Fibroblast of the conjunctiva (primary cell): ENCODE measurements around the gene LAMB3.
"Not testable (repeated sequence)": the region's sequence is repeated elsewhere in the genome, so short reads cannot be mapped to it uniquely, and the experiment has no call there.

Experiments
- DNase-seq: peaks from one replicate; pipeline ENCODE4 v3.0.0-alpha.2; 2010; ENCODE audit warnings: low read depth

The LAMB3 gene

DNA sequence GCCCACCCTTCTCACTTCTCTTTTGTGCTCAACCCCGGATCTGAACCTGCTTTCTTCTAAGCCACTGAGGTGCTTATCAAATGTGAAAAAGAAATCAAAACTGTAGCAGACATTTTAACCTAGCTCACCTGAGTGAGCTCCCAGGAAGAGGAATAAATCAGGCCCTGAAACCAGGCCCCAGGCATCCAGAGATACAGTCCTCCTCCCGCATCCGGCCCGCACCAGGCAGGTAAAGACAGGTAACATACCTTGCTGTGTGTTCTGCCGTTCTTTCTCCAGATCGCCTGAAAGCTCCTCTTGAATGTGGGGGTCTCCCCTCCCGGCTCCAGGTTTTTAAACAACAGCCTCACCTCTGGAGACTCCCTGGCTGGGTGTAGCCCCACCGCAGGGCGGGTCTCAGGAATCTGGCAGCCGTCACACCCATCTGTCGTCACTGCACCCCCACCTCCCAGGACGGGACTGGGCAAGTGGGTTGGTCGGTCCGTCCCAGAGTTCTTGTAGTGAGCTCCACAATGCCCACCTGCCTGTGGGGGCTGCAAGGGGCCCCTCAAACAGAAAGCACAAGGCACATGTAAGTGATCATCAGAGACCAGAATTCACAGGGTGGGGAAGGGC is at the start of gene LAMB3:
Gene LAMB3, minus strand, starts transcription at position 305 of the 615 bp plus-strand sequence. CDS start 1,481 bp downstream, outside the sequence.
- DNase-seq: no peak

DNA sequence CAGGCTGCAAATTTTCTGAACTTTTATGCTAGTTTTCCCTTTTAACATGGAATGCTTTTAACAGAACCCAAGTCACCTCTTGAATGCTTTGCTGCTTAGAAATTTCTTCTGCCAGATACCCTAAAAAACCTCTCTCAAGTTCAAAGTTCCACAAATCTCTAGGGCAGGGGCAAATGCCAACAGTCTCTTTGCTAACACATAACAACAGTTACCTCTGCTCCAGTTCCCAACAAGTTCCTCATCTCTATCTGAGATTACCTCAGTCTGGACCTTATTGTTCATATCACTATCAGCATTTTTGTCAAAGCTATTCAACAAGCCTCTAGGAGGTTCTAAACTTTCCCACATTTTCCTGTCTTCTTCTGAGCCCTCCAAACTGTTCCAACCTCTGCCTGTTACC is 48.5 kb upstream of the LAMB3 start:
- DNase-seq: not testable (repeated sequence)

DNA sequence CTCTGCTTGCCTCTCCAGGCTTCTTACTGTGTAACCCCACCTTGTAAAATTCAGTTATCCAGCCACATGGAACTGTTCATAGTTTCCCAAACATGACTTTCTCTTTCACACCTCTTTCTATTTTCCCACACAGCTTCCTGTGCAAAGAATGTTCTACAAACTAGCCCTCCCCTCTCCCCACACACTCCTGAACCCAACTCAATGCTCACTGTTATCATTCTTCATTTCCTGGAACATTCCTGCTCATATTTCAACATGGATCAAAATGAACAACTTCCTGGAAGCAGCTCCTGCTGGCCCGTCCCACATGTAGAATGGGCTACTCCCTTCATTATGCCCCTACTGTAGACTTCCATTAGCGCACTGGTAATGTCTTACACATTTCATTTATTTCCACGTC is 44.9 kb upstream of the LAMB3 start:
- DNase-seq: no peak

DNA sequence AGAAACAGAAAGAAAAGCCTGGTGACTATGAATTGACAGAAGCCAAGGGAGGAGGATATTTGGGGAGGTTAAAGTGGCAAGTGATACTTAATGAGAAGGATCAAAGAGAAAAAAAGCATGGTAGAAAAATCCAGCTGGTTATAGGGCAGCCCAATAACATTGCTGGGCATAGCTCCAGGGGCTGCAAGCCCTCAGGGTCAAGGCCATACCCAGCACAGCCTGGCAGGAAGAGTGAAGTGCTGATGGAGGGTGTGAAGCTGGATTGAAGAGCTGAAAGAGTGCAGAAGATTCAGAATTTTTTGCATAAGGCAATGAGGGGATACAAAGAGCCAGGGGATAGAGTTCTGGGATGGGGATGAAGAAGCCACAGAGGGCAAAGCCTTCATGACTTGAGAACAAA is 44.4 kb upstream of the LAMB3 start:
- no peak for DNase-seq

DNA sequence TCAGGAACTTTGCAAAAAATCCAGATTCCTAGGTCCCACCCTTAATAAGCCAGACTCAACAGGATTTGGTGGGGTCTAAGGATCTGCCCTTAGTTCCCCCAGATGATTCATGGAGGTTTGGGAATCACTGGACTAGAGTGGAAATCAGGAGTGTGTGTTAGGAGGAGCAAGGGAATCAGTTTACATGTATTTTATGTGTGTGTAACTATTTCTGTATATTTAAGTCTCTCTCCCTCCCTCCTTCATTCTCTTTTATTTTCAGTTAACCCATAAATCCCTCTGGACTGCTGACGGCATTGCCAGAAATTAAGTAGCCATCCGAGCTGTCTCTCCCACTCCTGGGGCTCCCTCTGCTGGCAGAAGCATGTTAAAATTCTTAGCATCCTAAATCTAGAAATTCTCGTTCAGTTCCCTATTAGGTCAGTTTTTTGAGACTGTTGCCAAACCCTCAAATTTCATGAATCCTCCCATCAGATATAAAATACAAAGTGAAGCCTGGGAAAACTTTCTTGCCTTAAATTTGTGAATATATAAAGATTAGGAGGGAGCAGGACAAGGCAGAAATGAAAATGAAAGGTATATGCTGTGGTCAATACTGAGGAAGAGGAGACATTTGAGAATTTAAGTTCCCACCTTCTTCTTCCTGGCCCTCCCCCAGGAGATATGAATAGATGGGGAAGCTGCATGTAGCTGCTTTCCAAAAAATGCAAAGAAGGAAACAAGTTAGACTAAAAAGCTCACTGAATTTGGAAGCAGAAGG is 40.7 kb upstream of the LAMB3 start:
- DNase-seq: peak; percentile 78

DNA sequence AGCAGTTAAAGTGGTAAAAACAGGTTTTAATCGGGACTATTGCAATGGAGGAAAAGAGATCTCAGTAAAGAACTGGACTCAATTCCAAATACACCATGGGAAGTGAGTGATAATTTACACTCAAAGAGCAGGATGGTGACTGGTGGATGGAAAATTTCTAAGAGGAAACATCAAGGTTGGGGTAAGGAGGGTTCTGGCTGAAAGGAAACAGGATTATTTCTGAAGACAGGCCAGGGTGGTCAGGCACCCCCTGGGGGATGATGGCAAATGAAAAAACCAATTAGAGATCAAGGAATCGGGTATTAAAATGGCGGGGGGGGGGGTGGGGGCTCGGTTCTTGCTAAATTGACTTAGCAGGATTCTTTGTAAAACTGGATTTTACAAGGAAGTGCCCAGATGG is 40.1 kb upstream of the LAMB3 start:
- no peak for DNase-seq

DNA sequence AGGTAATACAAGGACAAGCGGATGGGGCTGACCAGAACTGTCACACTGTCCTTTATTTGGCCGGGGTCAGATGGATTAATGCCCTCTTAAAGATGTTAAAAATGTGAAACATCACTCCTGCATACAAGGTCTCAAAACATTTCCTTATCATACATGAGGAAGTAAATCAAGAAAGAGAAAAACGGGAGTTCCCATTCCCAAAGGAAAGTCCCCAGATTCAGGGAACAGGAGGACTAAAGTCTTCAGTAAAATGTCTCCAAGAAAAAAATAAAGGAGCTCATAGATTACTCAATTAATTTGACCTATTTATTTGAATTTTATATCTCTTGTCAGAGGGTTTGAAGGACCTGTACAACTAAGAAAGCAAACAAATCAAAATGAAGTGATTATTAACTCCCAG is 39.0 kb upstream of the LAMB3 start:
- no peak for DNase-seq

DNA sequence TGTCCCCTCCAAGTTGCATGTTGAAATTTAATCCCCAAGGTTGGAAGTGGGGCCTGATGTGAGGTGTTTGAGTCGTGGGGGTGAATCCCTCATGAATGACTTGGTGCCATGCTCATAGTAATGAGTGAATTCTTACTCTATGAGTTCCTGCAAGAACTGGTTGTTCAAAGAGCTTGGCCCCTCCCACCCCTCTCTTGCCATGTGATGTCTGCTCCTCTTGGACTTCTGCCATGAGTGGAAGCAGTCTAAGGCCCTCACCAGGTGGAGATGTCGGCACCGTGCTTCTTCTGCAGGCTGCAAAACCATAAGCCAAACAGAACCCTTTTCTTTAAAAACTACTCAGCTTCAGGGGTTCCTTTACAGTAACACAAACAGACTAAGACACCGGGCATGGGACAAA is 37.3 kb upstream of the LAMB3 start:
- DNase-seq: no peak

DNA sequence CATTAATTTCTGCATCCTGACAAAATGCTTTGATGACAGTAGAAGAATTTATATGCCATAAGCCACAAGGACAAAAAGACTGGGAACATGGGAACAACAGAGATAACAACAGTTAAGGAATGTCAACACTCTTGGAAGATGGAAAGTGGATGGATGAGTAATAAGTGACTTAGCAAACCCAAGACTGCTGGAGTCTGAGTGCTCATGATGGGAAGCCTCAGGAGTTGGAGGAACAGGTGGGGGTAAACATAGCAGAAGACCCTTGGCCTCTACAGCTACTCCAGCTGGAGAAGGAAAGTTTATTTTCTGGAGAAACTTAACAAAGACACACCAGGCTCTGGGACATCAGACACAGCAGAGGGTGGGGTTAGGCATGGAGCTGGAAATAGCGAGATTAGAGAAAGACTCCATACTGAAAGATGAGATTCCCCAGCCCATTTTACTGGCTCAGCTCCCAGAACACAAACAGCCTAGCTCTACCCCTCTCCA is 36.6 kb upstream of the LAMB3 start:
- DNase-seq: no peak

DNA sequence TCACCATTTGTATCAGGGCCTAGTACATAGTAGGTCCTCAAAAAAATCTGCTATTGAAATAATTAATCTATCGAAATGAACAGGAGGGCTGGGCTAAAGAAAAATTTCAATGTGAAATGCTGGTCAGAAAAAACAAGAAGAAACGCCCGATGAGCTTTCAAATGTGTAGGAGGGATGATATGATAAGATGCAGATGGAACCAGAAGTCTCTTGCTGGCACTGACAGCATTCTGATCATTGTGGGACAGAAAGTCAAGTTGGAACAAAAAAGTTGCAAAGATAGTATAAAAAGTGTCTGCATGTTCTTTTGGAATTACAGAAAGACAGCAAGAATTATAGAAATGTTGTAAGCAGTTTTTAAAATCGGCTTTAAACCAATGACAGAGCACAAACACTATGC is 34.1 kb upstream of the LAMB3 start:
- no peak for DNase-seq

DNA sequence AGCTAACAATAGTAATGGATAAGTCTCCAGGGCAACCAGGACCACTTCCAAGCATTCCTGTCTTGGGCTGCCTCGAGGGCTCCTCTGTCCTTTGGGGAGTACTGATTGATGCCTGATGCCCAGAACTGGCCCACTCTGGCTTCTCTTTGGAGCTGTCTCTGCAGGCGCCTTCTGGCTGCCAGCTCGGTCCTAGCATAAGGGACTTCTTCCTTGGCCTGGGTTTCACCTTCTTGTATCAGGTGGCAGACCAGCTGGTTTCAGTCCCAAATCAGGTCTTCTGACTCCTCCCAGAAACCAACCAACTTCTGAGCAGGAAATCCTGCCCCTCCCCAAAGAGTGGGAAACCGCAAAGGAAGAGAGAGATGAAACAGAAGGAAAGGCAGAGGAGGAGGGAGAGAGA is 33.6 kb upstream of the LAMB3 start:
- no peak for DNase-seq

DNA sequence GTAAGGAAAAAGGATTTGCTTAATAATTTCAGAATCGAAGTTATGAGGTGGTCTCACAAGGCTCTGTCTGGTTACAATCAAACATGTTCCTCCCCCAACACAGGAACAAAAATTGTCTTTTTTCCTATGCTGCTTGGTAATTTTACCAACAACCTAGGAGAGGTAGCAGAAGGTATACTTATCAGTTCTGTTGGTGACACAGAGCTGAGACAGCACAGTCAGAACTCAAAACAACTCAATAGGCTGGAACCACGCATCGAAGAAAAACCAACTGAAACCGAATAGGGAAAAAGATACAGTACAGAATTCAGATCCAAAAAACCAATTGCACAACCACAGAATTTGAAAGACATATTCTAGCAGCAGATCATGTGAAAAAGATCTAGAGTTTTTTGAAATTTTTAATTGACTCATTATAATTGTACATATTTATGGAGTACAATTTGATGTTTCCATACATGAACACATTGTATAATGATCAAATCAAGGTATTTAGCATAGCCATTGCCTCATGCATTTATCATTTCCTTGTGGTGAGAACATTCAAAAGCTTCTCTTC is 26.8 kb upstream of the LAMB3 start:
- no peak for DNase-seq

DNA sequence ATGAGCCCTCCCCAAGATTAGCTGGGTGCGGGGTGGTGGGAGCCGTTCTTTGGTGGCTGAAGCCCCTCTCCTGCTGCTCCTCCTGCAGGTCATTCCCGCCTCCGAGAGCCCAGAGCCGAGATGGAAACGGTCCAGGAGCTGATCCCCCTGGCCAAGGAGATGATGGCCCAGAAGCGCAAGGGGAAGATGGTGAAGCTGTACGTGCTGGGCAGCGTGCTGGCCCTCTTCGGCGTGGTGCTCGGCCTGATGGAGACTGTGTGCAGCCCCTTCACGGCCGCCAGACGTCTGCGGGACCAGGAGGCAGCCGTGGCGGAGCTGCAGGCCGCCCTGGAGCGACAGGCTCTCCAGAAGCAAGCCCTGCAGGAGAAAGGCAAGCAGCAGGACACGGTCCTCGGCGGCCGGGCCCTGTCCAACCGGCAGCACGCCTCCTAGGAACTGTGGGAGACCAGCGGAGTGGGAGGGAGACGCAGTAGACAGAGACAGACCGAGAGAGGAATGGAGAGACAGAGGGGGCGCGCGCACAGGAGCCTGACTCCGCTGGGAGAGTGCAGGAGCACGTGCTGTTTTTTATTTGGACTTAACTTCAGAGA is 23.4 kb upstream of the LAMB3 start:
- no peak for DNase-seq

DNA sequence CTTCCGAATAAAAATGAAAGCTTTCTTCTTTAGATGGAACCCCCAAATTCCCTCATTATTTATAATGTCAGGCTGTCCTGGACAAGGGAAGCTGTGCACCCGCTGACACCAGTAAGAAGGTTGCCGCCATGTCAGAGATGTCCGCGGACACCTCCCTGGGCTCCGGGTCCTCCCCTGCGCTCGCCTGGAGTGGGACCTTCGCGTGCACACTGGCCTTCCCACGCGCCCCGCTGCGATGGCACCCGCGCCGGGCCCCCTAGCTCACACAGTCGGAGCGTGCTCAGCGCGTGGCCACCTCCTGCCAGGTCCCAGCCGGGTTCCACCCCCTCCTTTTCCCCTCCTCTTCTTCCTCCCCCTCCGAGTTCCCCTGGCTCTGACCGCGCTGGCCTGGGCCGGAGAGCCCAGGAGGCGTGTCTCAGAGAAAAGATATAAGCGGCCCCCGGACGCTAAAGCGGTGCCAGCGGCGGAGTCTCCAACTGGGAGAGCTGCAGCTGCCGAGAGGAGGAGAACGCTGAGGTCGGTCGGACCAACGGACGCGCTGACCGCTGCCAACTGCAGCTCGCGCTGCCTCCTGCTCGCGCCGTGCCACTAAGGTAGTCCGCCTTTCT is 22.8 kb upstream of the LAMB3 start, which contains the start of gene G0S2:
Gene G0S2, plus strand, starts transcription at position 456 of the 608 bp plus-strand sequence. CDS start 273 bp downstream, outside the sequence.
- DNase-seq: peak; percentile 49

DNA sequence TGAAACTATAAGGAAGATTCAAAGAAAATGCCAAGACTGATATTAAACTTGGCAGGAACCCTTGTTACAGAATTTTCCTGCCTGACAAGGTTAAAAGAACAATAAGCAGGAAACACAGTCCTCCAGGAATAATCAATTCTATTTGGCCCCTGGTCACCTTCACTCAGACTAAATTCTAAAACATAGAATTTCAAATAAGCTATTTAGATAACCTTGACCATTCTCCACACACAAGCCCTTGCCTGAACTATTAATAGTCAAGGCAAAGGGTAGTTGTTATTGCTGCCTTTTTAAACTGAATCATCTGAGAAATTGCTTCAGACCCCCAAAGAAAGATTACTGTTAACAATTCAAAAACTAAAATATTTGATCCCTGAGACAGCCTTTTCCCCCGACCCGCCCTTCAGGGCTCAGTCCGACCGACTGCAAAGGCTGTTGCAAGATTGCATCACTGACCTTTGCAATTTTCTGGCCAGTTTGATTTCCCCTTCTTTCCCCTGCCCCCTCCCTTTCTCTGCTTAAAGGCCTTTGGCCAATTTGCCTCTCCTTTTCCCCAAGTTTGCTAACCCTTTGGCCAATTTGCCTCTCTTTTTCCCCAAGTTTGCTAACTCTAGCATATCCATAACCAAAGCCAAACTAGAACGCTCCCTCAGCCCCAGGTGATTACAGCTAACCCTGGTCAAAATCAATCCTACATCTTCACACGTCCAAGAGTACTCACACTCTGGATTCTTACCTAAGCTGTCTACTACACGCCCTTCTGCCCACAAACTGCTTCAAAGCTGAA is 21.6 kb upstream of the LAMB3 start:
- peak; percentile 53 for DNase-seq

DNA sequence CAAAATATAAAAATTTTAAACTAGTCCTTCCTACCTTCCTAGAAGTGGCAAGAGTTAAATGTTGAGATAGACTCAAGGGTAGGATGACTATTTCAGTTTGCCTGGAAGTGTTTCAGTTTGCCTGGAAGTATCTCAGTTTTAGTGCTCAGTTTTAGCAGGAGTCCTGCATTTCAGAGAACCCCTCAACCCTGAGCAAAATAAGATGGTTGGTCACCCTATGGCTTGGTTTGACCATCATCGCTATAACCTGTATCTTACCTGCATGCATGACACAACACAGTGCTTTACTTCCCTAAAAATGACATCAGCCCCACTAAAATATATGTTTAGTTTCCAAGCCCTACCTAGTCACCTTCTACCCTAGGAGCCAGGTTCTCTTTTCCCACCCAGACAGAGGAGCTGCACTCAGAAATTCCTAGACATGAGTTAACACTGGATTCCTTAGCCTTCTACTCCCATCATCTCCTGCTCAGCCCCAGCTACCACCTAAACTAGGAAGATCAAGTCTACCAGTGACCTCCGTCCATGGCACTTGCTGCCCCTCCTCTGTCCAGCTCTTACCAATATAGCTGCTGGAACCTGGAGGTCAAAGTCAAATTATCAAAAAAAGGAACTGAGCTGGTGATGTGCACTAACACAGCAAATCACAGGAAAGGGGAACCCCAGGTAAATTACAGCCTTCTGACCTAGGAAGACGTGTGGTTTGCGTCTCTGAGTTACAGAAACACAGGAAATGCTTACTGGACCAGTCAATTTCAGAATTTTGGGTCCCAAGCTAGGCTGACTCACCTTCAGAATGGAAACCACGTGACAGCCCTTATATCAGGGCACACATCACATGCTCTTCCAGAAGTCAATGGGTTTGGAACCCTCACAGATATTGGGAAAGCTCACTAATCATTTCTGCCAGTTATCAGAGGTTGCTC is 20.7 kb upstream of the LAMB3 start:
- no peak for DNase-seq

DNA sequence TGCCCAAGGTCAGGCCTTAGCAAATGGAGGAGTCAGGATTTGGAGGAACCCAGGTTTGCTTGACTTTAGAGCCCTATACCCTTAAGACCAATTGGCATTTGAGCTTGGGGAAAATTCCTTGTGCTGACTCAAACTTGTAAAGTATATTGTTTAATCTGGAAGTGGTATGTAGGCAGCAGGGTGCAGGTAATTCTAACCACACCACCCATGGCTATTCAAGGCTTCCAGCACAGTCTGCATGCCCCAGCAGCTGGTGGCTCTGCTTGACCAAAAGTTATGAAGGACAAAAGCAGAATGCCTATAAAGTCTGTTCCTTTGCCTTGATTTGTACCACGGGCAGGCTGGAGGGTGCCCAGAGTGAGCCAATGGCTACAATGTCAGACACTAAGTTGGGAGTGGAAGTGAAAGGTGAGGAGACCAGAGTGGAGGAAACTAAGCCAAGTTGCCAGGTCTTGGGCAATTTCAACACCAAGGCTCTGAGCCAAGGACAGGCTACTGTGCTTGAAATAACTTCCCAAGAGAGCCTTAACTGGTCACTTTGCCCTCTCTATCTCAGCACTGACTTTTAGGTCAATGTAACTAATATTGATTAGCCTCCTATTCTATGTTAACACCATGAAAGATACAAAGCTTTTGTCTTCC is 18.3 kb upstream of the LAMB3 start:
- no peak for DNase-seq

DNA sequence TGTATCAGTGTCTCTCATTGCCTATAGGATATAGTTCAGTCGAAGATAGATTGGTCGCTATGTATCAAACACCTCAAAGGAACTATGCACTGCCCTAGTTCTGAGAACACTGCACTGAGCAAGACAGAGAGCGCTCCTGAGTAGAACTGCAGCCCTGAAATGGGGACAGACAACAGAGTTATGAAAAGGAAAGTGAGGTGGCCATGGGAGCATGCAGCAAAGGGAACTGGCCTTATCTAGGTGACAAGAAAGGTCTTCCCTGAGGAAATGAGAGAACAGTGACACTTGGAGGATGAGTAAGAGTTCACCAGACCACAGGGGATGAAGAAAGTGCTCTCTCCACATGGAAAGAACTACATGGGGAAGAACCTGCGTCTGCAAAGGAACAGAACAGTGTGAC is 15.5 kb upstream of the LAMB3 start:
- DNase-seq: no peak

DNA sequence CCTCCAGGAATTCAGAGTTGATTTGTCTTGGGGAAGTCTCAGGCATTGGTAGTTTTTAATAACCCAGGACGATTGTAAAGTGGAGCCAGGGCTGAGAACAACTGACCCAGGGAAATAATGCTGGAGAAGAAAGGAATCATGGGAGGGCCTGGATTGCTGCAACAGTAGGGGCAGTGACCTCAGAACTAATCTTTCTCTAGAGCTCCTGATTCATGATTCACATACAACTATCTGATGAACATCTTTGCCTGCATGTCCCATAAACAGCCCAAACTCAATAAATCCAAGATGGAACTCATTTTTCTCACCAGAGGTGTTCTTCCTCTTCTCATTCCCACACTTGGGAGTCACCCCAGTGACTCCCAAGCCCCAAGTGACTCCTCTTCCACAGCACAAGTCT is 14.9 kb upstream of the LAMB3 start:
- DNase-seq: no peak

DNA sequence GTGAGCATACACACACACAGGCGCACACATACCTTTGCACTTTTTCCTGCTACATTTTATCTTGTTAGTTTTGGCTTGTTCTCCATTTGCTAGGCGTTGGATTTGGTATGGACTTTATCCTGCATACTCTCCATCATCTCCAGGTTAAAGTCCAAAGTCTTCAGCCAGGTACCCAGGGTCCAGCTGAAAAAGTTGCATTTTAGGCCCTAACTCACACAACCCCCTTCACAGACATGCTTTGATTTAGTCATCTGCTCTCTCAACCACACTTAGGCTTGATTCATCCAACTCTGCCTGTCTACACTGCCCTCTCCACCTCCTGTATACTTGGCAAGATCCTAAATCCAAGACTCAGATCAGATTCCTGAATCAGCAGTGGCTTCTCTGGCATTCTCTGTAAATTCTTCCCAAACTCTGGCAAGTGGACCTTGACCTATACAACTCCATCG is 10.7 kb upstream of the LAMB3 start:
- no peak for DNase-seq
